HG03103 (cell line): ENCODE measurements around the gene BCAP29.
A peak's percentile ranks its signal among the peaks of the same experiment; 100 is the strongest.

Source experiments
- ATAC-seq: cut with Tn5 transposase; IDR thresholded peaks from one replicate; pipeline ENCODE4 v1.9.1; 2021; ENCODE audit warnings: low read depth; ENCODE audit not compliant: unreplicated experiment

Gene BCAP29

GRCh38 chr7:107661081-107661864 is 81.2 kb downstream of the BCAP29 start:
- ATAC-seq, result peak; percentile 59

GRCh38 chr7:107661865-107662379 is 81.9 kb downstream of the BCAP29 start:
- no peak for ATAC-seq

GRCh38 chr7:107663196-107663595 is 83.2 kb downstream of the BCAP29 start:
- ATAC-seq, result no peak

GRCh38 chr7:107666790-107667189 is 86.7 kb downstream of the BCAP29 start:
- no peak for ATAC-seq

GRCh38 chr7:107667341-107667740 is 87.3 kb downstream of the BCAP29 start:
- ATAC-seq, result no peak

- ATAC-seq, result no peak
Measured at GRCh38 chr7:107668296-107668695, 88.2 kb downstream of the BCAP29 start.
